ENCODE measurements around the gene NR6A1. TPM values are rescaled to one million over a fixed set of nuclear protein-coding genes. Genes with fewer than 3 reads are reported as not detected.

The NR6A1 gene
- total and polyA plus RNA-seq, 2 experiments from 2014 or later, result 44.2 to 139 TPM

- H3K9me3 Mint-ChIP-seq, result no peaks in the 10 kb centered on the region
- no peaks in the 10 kb centered on the region for H3K9me2 ChIP-seq (ENCODE audit: insufficient read depth)
- H3K27ac ChIP-seq (ENCODE audit: low read depth), result no peak overlapping the region
- H3K27me3 Mint-ChIP-seq (ENCODE audit: insufficient read depth, low read depth, poor library complexity), result peaks cover 5% of the 10 kb centered on the region
- H4K20me1 ChIP-seq (replicated peaks; ENCODE audit: insufficient read depth), result no peaks in the 10 kb centered on the region
- ATAC-seq (no peak), DNase-seq (ENCODE audit: low spot score) (no peak)
- H3K27me3 ChIP-seq (ENCODE audit: insufficient read depth), result no peaks in the 10 kb centered on the region
- H3K4me3 Mint-ChIP-seq, result no peak overlapping the region
- H3K36me3 ChIP-seq (ENCODE audit: insufficient read depth), result no peaks in the 10 kb centered on the region
- H3K4me2 ChIP-seq, result no peak overlapping the region
- peaks cover 7% of the 10 kb centered on the region; the same call in 2 of the 3 replicates for H3K4me1 Mint-ChIP-seq
- H3F3A ChIP-seq (replicated peaks; ENCODE audit: low read depth), result 0 out of 2 replicates have a peak, but pooled peaks cover 3% of the 10 kb centered on the region
- no peak overlapping the region for H2AFZ ChIP-seq
- H3K4me3 ChIP-seq, result no peak overlapping the region
- H3K27ac Mint-ChIP-seq, result no peak overlapping the region
- TF ChIP-seq CREB1 (CRISPR knock-in tag; IDR thresholded peaks at IDR 0.05; ENCODE audit: low read depth) (no peak), REST (IDR thresholded peaks at IDR 0.05; ENCODE audit: unreplicated experiment) (no peak), ETS1 (IDR thresholded peaks at IDR 0.05) (no peak), EZH2phosphoT487 (IDR thresholded peaks at IDR 0.05; ENCODE audit: unreplicated experiment) (no peak), ZNF114 (CRISPR knock-in tag; IDR thresholded peaks at IDR 0.05) (no peak), POLR2AphosphoS5 (IDR thresholded peaks at IDR 0.05; ENCODE audit: low read depth) (no peak), CTCF (conservative IDR thresholded peaks at IDR 0.05; ENCODE audit: low read depth in 2 of 2) (no peak), JUNB (IDR thresholded peaks at IDR 0.05; ENCODE audit: unreplicated experiment) (no peak), NANOG (IDR thresholded peaks at IDR 0.05; ENCODE audit: borderline replicate concordance) (no peak), ZNF462 (CRISPR knock-in tag; IDR thresholded peaks at IDR 0.05) (no peak), ZNF331 (CRISPR knock-in tag; IDR thresholded peaks at IDR 0.05; ENCODE audit: low read depth) (no peak), STAT1 (IDR thresholded peaks at IDR 0.05; ENCODE audit: unreplicated experiment) (no peak), EZH2 (IDR thresholded peaks at IDR 0.05; ENCODE audit: low read depth, unreplicated experiment) (no peak)
- H3K4me1 ChIP-seq (ENCODE audit: insufficient read depth), result no peaks in the 10 kb centered on the region
- no peaks in the 10 kb centered on the region; the same call in 2 of the 3 replicates for H3K36me3 Mint-ChIP-seq (ENCODE audit: low read depth)
- no peaks in the 10 kb centered on the region for H3K79me2 ChIP-seq (replicated peaks; ENCODE audit: insufficient read depth)
Observed at GRCh38 chr9:124805186-124805585, 34.1 kb upstream of the NR6A1 start.
